Colonic mucosa (tissue), 4 donors: Measurements from ENCODE around the gene SESN3. TPM values are rescaled to one million over a fixed set of nuclear protein-coding genes. Genes with fewer than 3 reads are reported as not detected.

Source experiments
- DNase-seq: peaks from one replicate; pipeline ENCODE4 v3.0.0-alpha.2; 2020
- H3K27ac ChIP-seq: fragments of 200-600 bp; one replicate; pipeline ENCODE4 v1.8.0; 2021
- H3K27me3 ChIP-seq: fragments of 200-600 bp; one replicate; pipeline ENCODE4 v1.8.0; 2021
- H3K36me3 ChIP-seq: fragments of 200-600 bp; one replicate; pipeline ENCODE4 v1.8.0; 2021
- H3K4me1 ChIP-seq: fragments of 200-600 bp; one replicate; pipeline ENCODE4 v1.8.0; 2021; ENCODE audit warnings: mild to moderate bottlenecking
- H3K4me3 ChIP-seq: fragments of 200-600 bp; one replicate; pipeline ENCODE4 v1.8.0; 2021
- H3K9ac ChIP-seq, 2 donors: one replicate each; pipeline ENCODE4 v1.7.0; 2013; ENCODE audit warnings: control low read depth in 2 of 2, low read depth in 2 of 2, low read length in 2 of 2
- H3K9me3 ChIP-seq: fragments of 200-600 bp; one replicate; pipeline ENCODE4 v1.8.0; 2021
- CTCF ChIP-seq: fragments of 200-600 bp; IDR thresholded peaks from one replicate; pipeline ENCODE4 v1.8.0; 2022; ENCODE audit warnings: antibody characterized with exemption, mild to moderate bottlenecking
- intact Hi-C: fragments of 100-400 bp; cut with DNase I; formaldehyde crosslinking; loops from one replicate; pipeline ENCODE4 v1.14.1; 2022
- total RNA-seq, 2 donors: library from RNA; stranded (reverse); fragmentation: NEBNext Ultra II Directional in 1 of 2; extraction: Animal tissue kit (Norgen Biotek cat#: 25700) in 1 of 2; gene quantifications; one replicate each; pipeline ENCODE4 v1.2.1, GENCODE V29; 2021
- donor health status: healthy.
- donor health status: DM: no; HTN: no; CAD: no.
- donor health status: DM: no; HTN: no; CAD: no.

The SESN3 gene
- total RNA-seq, 2 donors from 2014 or later: 14.7 to 21.2 TPM

- H3K36me3 ChIP-seq: no peaks in the 10 kb centered on the region
- no peaks in the 10 kb centered on the region for H3K27me3 ChIP-seq
- intact Hi-C loops: no loop called here
- H3K4me3 ChIP-seq: no peak overlapping the region
- H3K27ac ChIP-seq: peak overlapping the region; percentile 53
- DNase-seq: no peak
- H3K9me3 ChIP-seq: no peaks in the 10 kb centered on the region
- H3K4me1 ChIP-seq: peaks cover 3% of the 10 kb centered on the region
- TF ChIP-seq CTCF: no peak
- H3K9ac ChIP-seq: peak overlapping the region in 1 of 2 donors; percentile 36
Observed at GRCh38 chr11:95242091-95242844, 11.3 kb upstream of the SESN3 start.

DNA sequence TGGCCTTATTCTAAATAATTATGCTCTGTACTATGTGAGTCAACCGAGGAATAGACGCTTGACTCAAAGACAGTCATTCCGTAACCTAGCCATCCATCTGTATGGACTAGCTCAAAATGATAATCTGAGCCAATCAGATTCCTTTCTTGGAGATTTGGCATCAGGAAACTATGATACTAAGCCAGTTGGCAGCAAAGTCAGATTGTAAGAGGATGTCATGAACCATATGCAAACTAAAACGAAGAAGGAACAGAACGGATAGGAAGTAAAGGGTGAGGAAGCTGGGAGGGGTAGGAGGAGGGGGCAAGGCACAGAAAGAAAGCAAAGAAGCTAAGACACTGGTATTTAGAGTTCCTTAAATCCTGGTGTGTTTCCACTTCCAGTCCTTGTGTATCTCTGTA is 10.7 kb upstream of the SESN3 start:
- Histone ChIP-seq H3K27me3 (no peaks in the 10 kb centered on the region), H3K4me1 (peaks cover 3% of the 10 kb centered on the region), H3K4me3 (no peak overlapping the region), H3K27ac (peak overlapping the region; percentile 53), H3K9me3 (no peaks in the 10 kb centered on the region), H3K9ac (peak overlapping the region in 1 of 2 donors; percentile 36), H3K36me3 (no peaks in the 10 kb centered on the region)
- no peak for DNase-seq
- intact Hi-C loops: no loop called here
- no peak for TF ChIP-seq CTCF

- H3K4me1 ChIP-seq: peaks cover 3% of the 10 kb centered on the region
- intact Hi-C loops: loop anchor here (10.0 kb wide), 1 partner anchor 1095 kb away; no protein-coding TSS in a partner anchor
- H3K9me3 ChIP-seq: no peaks in the 10 kb centered on the region
- no peak overlapping the region for H3K4me3 ChIP-seq
- no peaks in the 10 kb centered on the region for H3K27me3 ChIP-seq
- no peak for DNase-seq
- TF ChIP-seq CTCF: no peak
- no peak overlapping the region for H3K27ac ChIP-seq
- H3K9ac ChIP-seq: no peak overlapping the region
- H3K36me3 ChIP-seq: no peaks in the 10 kb centered on the region
Observed at GRCh38 chr11:95239871-95240649, 9.1 kb upstream of the SESN3 start.

DNA sequence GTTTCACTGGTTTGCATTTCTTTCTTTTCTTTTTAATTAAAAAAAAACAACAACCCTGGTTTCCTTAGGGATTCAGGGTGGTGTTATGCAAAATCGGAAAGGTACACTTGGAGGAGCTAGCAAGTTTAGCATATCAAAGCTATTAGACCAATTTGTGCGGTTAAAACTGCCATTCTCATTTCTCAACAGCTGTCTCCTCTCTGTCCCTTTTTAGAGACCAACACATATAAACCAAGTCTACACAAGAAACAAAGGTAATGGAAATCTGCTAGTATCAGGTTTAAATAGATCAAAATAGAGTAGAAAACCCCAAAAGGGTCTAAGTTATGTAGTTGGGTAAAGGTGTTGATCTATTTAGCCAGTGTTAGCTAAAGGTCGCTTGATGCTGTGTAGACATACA is 1.7 kb upstream of the SESN3 start:
- TF ChIP-seq CTCF: no peak
- H3K27ac ChIP-seq: peak overlapping the region; percentile 76
- peak overlapping the region; percentile 94 for H3K4me3 ChIP-seq
- H3K36me3 ChIP-seq: no peaks in the 10 kb centered on the region
- intact Hi-C loops: loop anchor here (10.0 kb wide), 1 partner anchor 1102 kb away; no protein-coding TSS in a partner anchor
- no peak overlapping the region for H3K9ac ChIP-seq
- no peaks in the 10 kb centered on the region for H3K27me3 ChIP-seq
- DNase-seq: no peak
- no peaks in the 10 kb centered on the region for H3K4me1 ChIP-seq
- no peaks in the 10 kb centered on the region for H3K9me3 ChIP-seq

DNA sequence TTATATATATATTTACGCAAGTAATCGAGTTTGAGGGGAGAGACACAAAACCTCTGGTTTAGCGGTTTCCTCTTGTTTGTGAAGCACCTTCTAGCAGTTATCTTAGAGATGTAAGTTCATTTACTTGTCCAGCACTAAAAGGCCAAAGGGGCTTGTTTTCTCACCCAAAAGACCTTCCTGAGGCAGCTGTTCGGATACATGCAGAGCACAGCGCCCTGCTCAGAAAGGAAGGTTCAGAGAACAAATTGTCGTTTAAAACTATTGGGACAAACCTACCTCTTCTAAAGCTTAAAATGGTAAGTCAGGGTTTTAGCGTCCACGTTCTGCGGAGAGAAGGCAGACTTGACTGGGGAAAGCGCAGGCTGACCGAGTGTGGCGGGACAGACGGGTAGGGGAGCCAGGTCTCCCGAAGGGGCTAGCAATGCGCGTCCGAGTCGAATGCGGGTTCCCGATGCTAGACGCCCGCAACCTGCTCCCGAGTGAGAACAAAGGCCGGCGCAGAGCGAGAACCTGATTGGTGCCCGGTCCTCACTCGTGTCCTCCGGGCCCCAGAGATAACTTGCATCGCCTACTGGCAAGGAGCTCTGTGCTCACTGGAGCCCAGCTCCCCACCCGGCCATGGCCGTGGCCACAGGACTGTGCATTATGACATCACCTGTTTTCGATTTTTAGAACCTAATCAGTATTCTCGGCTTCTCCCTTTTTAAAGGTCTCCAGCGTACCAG is 1.0 kb upstream of the SESN3 start:
- intact Hi-C loops: loop anchor here (10.0 kb wide), 1 partner anchor 1103 kb away; no protein-coding TSS in a partner anchor
- Histone ChIP-seq H3K9me3 (no peaks in the 10 kb centered on the region), H3K9ac (peak overlapping the region; percentile 13 to 63), H3K36me3 (no peaks in the 10 kb centered on the region), H3K4me3 (peak overlapping the region; percentile 94), H3K4me1 (no peaks in the 10 kb centered on the region), H3K27me3 (no peaks in the 10 kb centered on the region), H3K27ac (peak overlapping the region; percentile 76)
- no peak for TF ChIP-seq CTCF
- DNase-seq: peak; percentile 72
